GM19035 (cell line): ENCODE data around the gene CADPS.

Source experiments
- ATAC-seq: cut with Tn5 transposase; IDR thresholded peaks from one replicate; pipeline ENCODE4 v1.9.1; 2021; ENCODE audit not compliant: unreplicated experiment

CADPS gene

DNA sequence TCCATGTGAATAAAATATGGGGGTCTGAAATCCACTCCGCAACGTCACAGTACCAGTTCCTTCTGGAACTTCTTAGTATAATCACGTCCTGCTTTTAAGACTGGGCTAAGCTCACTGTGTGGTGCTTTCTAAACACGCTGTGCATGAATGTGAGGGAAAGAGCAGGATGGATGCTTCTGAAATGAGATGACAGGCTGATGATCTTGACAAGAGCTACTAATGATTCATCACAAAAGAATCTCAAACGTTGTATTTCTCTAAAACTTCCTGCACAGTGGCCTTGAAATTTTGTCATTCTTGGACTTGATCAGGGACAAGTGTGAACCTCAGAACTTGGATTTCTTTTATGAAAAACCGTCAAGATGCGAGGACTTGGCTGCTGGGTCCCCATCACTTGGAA lies 221.4 kb downstream of the CADPS start:
- ATAC-seq, result no peak

DNA sequence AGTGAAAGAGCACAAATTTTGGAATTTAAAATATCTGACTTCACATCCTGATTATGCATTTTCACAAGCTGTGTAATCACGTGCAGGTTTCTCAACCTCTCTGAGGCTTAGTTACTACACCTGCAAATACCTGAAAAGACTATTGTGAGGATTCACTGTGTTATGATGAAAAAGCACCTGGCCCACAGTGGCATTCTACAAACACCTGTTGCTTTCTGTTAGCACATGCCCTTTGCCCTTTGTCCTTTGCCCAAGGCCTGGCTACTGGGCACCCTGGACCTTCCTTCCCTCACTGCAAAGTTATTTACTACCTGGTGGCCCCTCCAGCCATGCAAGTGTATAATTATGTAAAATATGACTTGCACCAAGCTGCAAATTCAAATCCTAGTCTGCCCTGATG lies 227.5 kb downstream of the CADPS start:
- no peak for ATAC-seq

DNA sequence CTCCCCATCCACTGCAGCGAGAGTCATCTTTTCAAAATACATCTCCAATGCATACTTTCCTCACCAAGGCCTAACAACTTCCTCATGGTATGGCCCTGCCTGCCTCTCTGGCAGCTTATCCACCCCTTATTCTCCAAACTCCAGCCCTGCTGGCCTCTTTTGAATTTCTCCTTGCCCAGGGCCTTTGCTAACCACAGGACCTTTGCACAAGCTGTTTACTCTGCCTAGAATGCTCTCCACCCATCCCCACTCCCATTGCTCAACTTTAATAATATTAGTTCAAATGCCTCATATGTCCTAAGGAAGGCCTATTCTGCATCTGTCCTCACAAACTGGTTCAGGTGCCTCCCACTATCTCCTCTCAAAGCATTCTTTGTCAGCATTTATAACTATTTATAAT lies 230.7 kb downstream of the CADPS start:
- no peak for ATAC-seq

DNA sequence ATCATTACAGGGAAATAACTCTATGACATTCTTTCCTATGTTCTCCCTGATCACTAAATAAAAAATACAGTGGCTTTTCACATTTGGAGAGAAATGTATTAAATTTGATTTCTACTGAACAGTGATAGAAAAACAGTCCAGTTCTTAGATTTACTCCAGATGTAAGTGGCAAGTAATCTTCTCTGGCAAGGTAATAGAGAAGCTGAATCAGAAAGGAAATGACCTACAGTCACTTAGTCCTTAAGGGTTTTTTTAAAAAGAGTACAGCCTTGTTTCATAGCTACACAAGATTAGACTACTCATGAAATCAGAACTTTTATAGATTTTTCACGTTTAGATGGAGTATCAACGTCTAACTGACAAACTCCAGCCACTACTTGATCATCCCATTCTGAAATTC lies 236.9 kb downstream of the CADPS start:
- no peak for ATAC-seq

DNA sequence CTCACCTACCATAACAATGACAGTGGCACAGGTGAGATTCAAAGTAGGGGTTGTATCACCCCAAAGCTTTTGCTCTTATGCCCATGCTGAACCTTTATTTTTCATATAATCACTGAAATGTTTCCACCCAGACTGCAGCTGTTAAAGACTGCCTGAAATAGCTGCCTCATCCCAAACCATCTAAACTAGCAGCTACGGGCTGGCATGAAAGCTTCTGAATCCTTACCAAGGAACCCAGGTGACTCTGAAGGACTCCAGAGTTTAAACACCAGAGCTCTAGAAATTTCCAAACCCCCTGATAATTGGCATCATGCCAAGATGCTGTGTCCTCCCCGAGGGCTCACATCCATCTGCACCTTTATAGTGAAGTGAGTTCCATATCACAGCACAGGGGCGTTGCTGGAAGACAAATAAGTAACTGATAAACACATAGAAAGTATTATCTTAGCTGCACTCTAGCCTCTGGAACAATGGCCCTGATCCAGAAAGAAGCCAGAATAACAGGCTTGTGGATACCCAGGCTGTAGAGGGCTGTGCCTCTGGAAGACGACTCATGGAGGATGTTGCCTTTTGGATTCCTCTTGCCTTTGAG lies 238.9 kb downstream of the CADPS start:
- ATAC-seq, result no peak

DNA sequence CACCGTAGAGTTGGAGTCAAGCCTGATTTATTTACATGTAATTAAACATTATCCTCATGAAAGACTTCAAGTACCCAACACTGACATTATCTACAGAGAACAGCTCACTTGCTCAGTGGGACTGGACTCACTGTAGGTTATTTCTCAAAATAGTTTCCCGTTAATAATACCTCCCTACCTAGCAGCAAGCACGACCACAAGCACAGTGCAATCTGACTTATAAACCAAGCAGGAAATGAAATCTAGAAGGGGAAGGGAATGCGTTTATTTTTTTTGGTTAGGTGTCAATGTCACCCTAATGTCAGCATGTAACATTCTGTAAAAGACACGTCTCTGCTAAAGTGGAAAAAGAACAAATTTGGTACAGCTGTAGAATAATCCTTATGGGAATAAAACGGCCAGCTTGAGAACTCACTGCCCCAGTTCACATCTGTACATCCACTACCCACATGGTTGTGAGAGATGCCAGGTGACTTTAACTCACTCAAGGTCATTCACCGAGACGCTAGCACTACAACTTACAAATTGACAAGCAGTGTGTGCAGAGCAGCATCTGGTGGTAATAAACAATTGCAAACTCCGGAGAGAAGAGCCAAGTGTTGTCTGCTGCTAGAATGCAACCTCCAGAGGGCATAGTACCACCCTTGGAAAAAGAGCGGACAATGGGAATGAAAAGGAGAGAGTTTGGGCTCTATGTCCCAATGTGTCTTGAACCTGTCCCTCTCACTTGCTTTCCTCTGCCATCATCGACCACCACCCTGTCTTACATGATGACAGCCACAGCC lies 242.5 kb downstream of the CADPS start:
- ATAC-seq, result no peak

DNA sequence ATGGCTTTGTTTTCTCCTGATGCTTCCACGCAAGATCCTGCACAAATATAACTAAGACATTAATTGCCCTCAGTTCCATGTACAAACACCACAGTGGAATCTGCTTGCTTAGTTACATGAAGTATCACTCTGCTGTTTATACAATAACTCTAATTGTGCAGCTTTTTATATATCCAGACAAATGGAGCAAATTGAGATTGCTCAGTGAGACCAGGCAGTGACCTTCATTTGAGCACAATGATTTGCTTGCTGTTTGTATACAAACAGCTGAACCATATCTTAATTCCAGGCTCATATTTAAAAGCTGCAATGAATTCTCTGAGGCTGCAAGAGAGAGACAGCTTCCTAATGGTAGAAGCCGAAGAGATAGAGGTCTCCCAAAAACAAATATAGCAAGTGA lies 243.7 kb downstream of the CADPS start:
- no peak for ATAC-seq

DNA sequence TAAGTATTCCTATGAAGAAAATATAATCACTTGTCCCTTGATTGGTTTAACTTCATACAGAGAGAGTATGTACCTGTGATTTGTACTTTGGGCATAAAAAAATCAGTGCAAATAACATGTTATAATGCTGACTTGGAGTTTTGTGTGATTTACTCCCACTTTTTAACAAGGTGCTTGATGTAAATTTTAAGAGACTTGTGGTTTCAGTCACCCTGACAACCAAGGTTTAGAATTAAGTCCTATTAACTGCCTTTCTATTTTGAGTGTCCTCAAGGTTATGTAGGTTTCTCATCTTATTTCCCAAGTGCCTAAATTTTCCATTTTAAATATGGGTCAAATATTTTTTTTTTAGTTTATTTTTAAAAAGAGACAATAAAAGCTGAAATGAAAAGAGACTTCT lies 244.6 kb downstream of the CADPS start:
- no peak for ATAC-seq

DNA sequence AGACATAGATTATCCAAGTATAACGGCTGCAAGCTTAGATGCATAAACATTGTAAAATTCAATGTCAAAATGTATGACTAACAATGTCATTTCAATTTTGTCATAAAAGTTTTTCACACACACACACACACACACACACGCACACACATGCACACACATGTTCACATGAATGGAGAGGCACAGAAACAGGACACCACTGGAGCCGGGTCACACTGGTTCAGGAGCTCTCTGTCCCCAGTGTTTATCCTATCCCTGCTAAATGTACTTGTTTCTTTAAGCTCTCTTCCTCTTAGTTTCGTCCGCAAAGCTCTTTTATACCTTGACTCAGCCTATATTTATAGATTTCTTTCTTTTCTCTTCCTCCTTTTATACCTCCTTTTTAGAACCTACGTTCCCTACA lies 249.9 kb downstream of the CADPS start:
- ATAC-seq, result no peak

DNA sequence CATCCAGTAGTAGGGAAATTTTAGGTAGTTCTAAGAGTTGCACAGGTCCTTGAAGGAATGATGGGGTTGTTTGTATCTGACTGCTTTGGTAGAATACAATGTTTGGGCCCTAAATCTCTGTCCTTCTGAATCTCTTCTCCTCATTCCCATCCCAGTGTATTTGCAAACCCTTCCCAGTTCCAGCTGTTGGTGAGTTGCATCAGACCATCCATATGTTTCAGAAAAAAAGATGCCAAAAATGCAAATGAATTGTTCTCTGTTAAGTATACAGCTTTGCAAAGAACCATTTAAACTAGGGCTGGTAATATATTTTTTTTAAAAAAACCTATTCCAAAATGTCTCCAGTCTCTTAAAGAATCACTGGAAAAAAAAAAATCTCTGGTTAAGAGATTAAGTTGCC lies 251.0 kb downstream of the CADPS start:
- ATAC-seq, result no peak

DNA sequence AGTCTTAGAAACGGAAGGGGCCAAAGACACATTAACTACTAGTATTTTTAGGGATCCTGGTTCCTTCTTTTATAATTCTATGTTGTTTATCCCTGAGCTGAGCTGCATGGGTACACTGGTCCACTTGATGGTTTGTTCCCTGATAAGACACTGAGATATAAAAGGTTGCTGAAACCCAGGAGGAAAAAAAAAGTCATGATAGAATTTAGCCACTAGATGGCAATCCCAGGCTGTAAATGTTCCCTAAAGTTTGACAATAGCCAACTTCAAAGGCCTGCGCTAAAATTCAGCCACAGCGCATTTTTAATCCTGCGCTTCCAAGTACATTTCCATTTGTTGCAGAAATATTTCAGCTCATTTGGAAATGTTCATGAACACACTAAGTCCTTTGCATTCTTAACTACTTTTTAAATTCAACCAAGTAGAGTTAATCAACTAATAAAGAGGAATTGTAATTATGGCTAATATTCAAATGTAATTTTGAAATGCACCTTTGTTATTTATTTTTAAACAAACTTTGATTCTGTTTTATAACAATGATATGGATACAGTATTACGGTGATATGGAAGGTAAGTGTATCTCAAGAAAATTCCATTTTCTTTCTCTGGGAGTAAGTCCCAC lies 252.6 kb downstream of the CADPS start:
- ATAC-seq, result no peak

DNA sequence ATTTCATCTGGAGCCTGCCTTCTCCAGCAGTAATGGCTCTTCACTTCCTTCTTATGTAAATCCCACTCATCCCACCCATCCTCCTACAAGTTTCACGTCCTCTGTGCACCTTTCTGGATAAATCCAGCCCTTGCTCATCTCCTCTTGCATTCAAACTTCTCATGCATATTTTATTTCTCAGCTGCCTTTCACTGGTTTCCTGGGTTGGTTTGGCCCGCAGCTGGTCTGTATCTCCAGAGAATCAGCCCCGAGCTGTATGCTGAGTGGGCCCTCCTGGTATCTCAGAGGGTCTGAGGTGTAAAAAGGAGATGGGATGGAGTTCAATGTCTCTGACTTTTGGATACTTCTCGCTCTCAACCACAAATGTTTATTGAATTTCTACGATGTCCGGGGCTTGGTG lies 253.3 kb downstream of the CADPS start:
- no peak for ATAC-seq

DNA sequence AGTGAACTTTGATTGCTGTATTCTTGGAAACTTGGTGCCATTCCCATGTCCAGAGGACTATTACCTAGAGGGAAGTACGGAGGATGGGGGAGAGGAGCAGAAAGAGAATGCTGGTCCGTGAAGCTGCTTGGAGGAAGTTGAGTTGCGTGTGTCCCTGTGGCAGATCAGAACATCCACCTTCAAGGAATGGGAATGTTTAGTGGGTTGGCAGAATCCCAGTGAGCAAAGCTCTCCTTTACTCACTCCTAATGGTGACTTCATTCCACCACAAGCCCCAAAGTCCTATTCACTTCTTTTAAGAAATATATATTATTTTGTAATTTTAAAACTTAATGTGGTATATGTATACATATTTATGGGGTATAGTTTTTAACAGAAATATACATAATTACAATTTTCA lies 254.0 kb downstream of the CADPS start:
- no peak for ATAC-seq

DNA sequence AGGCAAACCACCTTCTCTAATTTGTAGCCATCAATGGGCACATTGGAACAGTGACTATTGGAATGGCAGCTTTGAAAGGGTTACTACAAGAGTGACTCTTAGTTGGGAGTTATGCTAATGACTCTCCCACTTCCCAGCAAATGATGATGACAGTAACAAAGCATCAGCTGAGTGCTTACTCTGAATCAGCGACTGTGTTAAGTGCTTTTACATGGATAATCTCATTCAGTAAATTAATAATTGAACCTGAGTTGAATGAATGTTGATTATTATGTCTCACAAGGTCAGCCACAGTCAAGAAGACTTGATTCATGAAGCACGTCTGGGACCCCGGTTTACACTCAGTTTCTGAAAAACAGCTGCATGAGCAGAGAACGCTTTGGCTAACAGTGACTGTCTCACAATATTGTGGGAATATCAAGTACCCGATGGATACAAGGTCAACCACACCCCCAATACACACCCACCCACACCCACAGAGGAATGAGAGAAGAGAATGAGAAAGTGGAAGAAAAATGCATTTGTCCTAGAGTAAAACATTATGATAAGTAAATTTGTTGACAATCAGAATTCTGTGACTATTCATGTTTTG lies 259.9 kb downstream of the CADPS start:
- ATAC-seq, result no peak

DNA sequence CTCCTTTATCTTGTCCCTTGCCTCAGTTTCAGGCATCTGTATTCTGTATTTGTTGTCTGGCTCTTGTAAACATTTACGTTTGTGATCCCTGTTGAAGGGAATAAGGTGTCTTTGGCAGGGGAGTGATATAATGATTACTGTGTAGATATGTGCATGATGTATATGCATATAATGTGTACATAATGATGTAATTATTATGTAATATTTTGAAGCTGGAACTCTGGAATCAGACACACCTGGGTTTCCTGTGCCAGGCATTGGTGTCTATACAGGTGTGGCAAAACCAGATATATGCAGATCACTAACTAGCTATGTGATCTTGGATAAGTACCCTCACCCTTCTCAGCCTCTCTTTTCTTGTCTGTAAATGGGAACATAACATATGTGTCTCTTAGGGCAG lies 260.7 kb downstream of the CADPS start:
- ATAC-seq, result no peak

DNA sequence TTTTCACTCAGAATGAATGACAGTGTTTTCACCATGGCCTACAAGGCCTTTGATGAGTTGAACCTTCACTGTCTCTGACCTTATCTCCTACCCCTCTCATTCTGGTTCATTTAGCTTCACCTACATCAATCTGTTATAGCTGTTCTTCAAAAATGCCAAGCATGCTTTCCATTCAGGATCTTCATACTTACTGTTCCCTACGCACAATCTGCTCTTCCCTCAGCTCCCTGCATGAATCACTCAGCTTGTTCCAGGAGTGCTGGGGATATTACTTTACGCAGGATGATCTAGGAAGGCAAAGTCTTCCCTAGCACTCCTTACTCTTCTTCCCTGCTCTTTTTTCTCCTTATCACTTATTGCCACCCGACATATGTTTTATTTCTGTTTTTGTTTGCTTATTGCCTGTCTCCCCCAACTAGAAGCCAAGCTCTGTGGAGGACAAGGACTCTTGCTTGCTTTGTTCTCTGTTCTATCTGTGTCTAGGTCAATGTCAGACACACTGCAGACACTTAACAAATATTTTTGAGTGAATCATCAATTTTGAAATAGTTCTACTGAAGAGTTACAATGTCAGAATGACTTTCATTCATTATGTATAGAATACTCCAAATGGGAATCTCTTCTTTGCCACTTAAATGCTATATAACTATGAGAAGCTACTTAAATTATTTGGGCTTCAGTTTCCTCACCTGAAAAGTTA lies 263.5 kb downstream of the CADPS start:
- ATAC-seq, result no peak

DNA sequence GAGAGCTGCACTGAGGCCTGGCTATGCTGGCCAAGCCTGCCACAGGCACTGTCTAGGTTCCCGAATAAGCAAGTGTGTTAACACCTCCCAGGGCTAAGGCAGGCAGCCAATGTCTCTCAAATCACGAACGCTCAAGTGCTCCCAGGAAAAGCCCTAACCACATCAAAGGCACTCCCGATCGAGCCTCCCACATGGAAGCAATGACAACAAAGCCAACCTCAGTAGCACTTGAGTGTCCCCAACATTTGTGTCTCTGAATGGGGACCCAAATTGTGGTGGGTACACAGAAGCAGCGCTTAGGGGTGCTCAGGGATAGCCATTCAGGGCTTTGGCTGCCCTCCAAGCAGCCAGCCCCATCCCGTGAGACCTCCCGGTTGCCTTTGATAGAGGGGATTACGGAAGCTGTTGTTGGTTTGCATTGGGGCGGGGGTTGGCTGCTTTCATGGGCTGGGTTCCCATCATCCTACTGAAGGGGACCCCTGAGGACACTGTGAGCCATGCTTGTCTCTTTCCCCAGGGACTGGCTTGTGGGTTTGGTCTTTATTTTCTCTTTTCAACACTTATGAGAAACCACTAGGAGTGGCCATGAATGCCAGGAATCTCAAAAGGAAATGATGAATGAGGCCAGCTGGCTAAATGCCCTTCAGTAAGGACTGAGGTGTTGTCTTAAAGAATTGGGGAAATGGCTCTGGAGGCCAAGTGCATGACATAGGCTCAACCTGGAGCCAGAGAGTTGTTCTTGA lies 267.8 kb downstream of the CADPS start:
- ATAC-seq, result no peak

DNA sequence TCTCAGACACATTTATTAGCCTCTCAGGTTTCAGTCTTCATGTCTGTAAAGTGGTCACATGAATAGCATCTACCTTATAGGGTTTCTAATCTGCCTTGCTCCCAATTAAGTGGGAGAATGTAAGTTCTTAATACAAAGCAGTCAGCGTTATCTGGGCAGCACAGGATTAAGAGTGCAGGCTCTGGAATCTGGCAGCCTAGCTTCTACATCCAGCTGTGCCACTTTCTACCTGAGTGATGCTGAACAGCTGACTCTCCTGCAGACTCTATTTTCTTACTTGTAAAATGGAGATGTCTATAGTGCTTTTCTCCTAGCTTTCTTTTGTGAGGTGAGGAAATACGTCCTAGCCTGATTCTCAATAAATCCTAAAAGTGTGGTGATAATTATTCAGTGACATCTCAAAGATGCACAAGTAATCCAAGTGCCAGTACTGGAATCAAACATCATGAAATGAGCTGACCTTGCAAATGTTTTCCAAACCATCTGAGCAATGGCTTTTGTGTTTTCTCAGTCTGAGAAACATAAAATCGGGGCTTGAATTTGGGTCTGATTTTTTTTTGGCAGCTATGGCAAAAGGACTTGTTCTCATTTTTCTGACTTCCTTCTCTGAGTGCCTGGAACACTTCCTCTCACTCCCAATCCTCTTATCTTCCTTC lies 269.7 kb downstream of the CADPS start:
- ATAC-seq, result no peak

DNA sequence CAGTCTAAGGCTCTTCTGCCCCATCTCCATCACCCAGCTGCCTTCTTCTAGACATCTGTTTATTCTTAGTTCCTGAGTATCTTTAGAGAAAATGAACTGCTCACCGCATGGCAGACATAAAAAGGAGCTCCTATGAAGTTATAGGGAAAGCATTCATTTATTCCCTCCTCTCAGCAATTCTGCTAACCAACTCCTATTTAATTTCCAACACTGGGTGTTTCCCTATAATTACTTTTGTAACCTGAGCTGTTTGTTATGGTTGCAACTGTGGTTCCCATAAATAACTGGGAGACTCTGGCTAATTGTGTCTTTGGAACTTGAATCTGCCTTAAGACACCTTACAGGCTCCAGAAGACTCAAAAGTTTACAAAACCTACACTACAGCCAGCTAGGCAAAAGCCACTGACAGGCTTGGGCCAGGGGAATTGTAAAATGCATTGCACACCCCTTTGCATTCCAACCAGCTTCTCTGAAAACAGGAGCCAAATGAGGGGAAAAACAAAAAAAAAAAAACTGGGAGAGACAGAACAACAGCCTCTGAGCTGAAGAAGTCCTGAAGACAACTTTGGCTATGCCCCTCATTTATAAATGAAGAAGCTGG lies 270.4 kb downstream of the CADPS start:
- no peak for ATAC-seq

DNA sequence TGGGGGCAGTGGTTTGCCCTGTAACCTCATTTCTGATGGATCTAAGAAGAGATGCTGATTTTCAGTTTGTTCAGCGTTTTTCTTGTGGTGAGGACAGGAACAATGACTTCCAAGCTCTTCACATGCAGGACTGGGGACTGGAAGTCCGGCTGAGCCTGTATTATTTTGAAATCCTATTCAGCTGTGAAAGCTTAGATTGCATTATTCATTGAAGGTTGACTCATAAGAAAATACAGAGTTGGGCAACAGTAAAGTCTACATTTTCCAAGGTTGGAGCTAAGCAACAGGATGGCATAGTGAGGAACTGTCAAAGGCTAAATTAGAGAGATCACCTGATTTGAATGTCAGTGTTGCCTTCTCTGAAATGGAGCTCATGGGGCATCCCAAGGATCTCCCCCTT lies 270.9 kb downstream of the CADPS start:
- no peak for ATAC-seq
